ENCODE results near the gene MFSD2B. TPM values are rescaled to one million over a fixed set of nuclear protein-coding genes. Genes with fewer than 3 reads are reported as not detected.
"Not testable (repeated sequence)": the region's sequence is repeated elsewhere in the genome, so short reads cannot be mapped to it uniquely, and the experiment has no call there.

Gene MFSD2B
- total and polyA plus RNA-seq, 5 donors from 2014 or later: 0.39 TPM; not detected in 4

DNA sequence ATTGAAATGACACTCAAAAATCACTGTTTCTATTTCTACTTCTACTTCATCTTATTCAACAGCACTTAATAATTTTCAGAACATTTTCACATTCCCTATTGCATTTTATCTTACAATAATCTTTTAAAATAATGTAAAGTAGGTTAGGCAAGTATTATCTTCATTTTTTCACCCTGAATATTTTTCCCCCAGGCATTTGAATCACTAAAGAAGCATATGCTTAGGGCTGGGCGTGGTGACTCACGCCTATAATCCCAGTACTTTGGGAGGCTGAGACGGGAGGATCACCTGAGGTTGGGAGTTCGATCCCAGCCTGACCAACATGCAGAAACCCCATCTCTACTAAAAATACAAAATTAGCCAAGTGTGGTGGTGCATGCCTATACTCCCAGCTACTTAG lies 30.6 kb downstream of the MFSD2B start:
- H3K4me3 Mint-ChIP-seq: no peak overlapping the region
- H3K27me3 Mint-ChIP-seq: no peaks in the 10 kb centered on the region
- H3K4me1 Mint-ChIP-seq: peaks cover 17 to 28% (median 21%) of the 10 kb centered on the region in 4 donors

DNA sequence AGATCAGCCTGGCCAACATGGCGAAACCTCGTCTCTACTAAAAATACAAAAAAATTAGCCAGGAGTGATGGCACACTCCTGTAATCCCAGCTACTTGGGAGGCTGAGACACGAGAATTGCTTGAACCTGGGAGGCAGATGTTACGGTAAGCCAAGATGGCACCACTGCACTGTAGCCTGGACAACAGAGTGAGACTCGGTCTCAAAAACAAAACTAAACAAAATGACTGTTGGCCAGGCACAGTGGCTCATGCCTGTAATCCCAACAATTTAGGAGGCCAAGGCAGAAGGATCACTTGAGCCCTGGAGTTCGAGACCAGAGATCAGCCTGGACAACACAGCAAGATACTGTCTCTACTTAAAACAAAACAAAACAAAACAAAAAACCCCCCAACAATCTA lies 33.2 kb downstream of the MFSD2B start:
- not testable (repeated sequence) for H3K27me3 Mint-ChIP-seq; H3K27me3 ChIP-seq (ENCODE audit: control insufficient read depth, insufficient read depth, low read length); H3K9me3 ChIP-seq (ENCODE audit: control insufficient read depth in 2 of 2, low read length in 2 of 2); DNase-seq; H3K4me3 ChIP-seq (ENCODE audit: low read depth, low read length); ATAC-seq (ENCODE audit: low read depth in 2 of 2); H3K27ac Mint-ChIP-seq; H3K27ac ChIP-seq (ENCODE audit: insufficient read depth, low read length, poor library complexity, severe bottlenecking); H3K9me3 Mint-ChIP-seq; H3K4me1 ChIP-seq (ENCODE audit: control insufficient read depth, insufficient read depth, low read length, poor library complexity, severe bottlenecking); H3K4me3 Mint-ChIP-seq
- Mint-ChIP-seq H3K4me1 (peaks cover 17 to 31% (median 20%) of the 10 kb centered on the region in 4 donors), H3K36me3 (peaks cover 22% of the 10 kb centered on the region)
- peaks cover 13% of the 10 kb centered on the region for H3K36me3 ChIP-seq (ENCODE audit: control insufficient read depth, insufficient read depth, low read length)

More for the DNA sequence above, 30.6 kb downstream of the MFSD2B start:
- H3K4me1 ChIP-seq (ENCODE audit: control insufficient read depth, insufficient read depth, low read length, poor library complexity, severe bottlenecking): peaks cover 5% of the 10 kb centered on the region
- peaks cover 26% of the 10 kb centered on the region for H3K36me3 ChIP-seq (ENCODE audit: control insufficient read depth, insufficient read depth, low read length)
- H3K27me3 ChIP-seq (ENCODE audit: control insufficient read depth, insufficient read depth, low read length): no peaks in the 10 kb centered on the region
- DNase-seq: no peak
- no peak overlapping the region for H3K27ac ChIP-seq (ENCODE audit: insufficient read depth, low read length, poor library complexity, severe bottlenecking)
- H3K4me3 ChIP-seq (ENCODE audit: low read depth, low read length): no peak overlapping the region
- Mint-ChIP-seq H3K36me3 (peaks cover 36% of the 10 kb centered on the region), H3K9me3 (no peaks in the 10 kb centered on the region), H3K27ac (no peak overlapping the region)
- H3K9me3 ChIP-seq (ENCODE audit: control insufficient read depth in 2 of 2, low read length in 2 of 2): no peaks in the 10 kb centered on the region
- no peak for ATAC-seq (ENCODE audit: low read depth in 2 of 2)

DNA sequence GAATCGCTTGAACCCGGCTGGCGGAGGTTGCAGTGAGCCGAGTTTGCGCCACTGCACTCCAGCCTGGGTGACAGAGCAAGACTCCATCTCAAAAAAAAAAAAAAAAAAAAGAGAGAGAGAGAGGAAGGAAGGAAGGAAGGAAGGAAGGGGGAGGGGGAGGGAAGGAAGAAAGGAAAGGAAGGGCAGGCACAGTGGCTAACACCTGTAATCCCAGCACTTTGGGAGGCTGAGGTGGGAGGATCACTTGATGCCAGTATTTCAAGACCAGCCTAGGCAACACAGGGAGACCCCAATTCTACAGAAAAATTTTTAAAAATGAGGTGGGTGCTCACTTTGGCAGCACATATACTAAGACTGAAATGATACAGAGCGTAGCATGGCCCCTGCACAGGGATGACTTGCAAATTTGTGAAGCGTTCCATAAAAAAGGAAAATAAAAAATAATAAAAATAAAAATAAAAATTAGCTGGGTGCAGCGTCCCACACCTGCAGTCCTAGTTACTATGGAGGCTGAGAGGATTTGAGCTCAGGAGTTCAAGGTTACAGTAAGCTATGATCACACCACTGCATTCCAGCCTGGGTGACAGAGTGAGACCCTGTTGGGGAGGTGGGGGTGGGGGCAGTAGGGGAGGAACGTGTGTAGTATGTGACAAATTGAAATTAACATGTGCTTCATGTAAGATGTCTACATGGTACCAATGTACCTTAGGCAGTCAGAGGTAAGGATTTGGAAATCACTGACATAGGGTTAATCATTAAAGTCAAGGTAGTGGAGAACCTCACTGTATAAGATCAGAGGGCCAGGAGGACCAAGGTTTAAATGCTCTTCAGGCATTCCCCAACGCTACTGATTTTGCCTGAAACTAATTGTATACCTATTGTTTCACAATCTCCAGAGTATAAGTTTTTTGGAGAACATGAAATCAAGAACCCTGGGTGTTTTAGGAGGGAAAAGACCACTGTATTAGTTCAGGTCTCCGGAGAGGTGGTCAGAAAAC lies 35.9 kb downstream of the MFSD2B start:
- H3K4me3 ChIP-seq (ENCODE audit: low read depth, low read length): peak overlapping the region; percentile 94
- Mint-ChIP-seq H3K4me3 (peak overlapping the region; percentile 90 to 100 (median 95)), H3K27me3 (peaks cover 10% of the 10 kb centered on the region), H3K4me1 (peaks cover 16 to 36% (median 18%) of the 10 kb centered on the region in 4 donors), H3K36me3 (peaks cover 4% of the 10 kb centered on the region), H3K27ac (peak overlapping the region in 1 of 3 donors; percentile 48), H3K9me3 (no peaks in the 10 kb centered on the region)
- peaks cover 28% of the 10 kb centered on the region for H3K4me1 ChIP-seq (ENCODE audit: control insufficient read depth, insufficient read depth, low read length, poor library complexity, severe bottlenecking)
- H3K27me3 ChIP-seq (ENCODE audit: control insufficient read depth, insufficient read depth, low read length): peaks cover 11% of the 10 kb centered on the region
- H3K27ac ChIP-seq (ENCODE audit: insufficient read depth, low read length, poor library complexity, severe bottlenecking): no peak overlapping the region
- H3K9me3 ChIP-seq (ENCODE audit: control insufficient read depth in 2 of 2, low read length in 2 of 2): no peaks in the 10 kb centered on the region
- H3K36me3 ChIP-seq (ENCODE audit: control insufficient read depth, insufficient read depth, low read length): no peaks in the 10 kb centered on the region
- ATAC-seq (ENCODE audit: low read depth in 2 of 2): no peak
- no peak for DNase-seq

DNA sequence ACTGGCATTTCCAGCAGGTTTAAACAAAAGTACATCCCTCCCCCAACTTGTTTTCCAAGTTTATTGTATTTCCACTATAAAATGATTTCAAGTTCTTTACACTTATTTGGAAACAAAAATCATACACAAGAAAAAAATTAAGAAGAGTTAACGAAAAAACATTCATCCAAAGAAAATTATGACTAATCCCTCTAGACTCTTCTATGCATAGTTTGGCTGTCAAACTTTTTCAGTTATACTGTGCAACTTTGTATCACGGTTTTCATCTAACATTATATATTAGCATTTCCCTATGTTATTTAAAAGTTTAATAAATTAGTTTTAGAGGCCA lies 36.7 kb downstream of the MFSD2B start:
- H3K9me3 ChIP-seq (ENCODE audit: control insufficient read depth in 2 of 2, low read length in 2 of 2): no peaks in the 10 kb centered on the region
- Mint-ChIP-seq H3K9me3 (no peaks in the 10 kb centered on the region), H3K27me3 (peaks cover 10% of the 10 kb centered on the region), H3K4me1 (peaks cover 16 to 34% (median 18%) of the 10 kb centered on the region in 4 donors), H3K27ac (peak overlapping the region in 1 of 3 donors; percentile 95), H3K36me3 (peaks cover 4% of the 10 kb centered on the region), H3K4me3 (peak overlapping the region; percentile 90 to 100 (median 95))
- H3K36me3 ChIP-seq (ENCODE audit: control insufficient read depth, insufficient read depth, low read length): no peaks in the 10 kb centered on the region
- no peak overlapping the region for H3K27ac ChIP-seq (ENCODE audit: insufficient read depth, low read length, poor library complexity, severe bottlenecking)
- ATAC-seq (ENCODE audit: low read depth in 2 of 2) (no peak), DNase-seq (no peak)
- H3K27me3 ChIP-seq (ENCODE audit: control insufficient read depth, insufficient read depth, low read length): peaks cover 15% of the 10 kb centered on the region
- peaks cover 28% of the 10 kb centered on the region for H3K4me1 ChIP-seq (ENCODE audit: control insufficient read depth, insufficient read depth, low read length, poor library complexity, severe bottlenecking)
- H3K4me3 ChIP-seq (ENCODE audit: low read depth, low read length): peak overlapping the region; percentile 94

- ATAC-seq (ENCODE audit: low read depth in 2 of 2): peak; percentile 100
Measured at GRCh38 chr2:24046930-24047702, 37.2 kb downstream of the MFSD2B start, which contains the start of gene WDCP. Gene WDCP, minus strand, starts transcription at chr2:24047391. Its CDS starts 7,897 bp downstream, at chr2:24039494.

DNA sequence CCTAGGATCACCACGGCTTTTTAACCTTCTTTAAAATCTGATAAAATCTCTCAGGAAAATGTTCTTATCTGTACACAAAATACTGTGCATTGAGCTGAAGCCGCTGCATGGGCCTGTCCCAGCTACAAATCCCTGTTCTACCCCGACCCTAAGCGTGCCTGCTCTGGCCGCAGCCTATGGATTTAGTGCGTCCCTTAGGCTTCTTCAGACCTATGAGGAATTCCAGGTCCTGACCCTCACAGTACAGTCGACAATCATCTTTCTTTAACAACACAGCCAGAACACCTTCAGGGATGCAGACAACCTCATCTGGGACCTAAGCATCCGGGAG lies 37.8 kb downstream of the MFSD2B start:
- no peaks in the 10 kb centered on the region for H3K36me3 ChIP-seq (ENCODE audit: control insufficient read depth, insufficient read depth, low read length)
- peak overlapping the region; percentile 51 for H3K4me3 ChIP-seq (ENCODE audit: low read depth, low read length)
- peaks cover 16 to 34% (median 18%) of the 10 kb centered on the region in 4 donors for H3K4me1 Mint-ChIP-seq
- ATAC-seq (ENCODE audit: low read depth in 2 of 2) (no peak), DNase-seq (no peak)
- peaks cover 21% of the 10 kb centered on the region for H3K27me3 ChIP-seq (ENCODE audit: control insufficient read depth, insufficient read depth, low read length)
- no peaks in the 10 kb centered on the region for H3K9me3 Mint-ChIP-seq
- H3K9me3 ChIP-seq (ENCODE audit: control insufficient read depth in 2 of 2, low read length in 2 of 2): no peaks in the 10 kb centered on the region
- peaks cover 4% of the 10 kb centered on the region for H3K36me3 Mint-ChIP-seq
- H3K27ac ChIP-seq (ENCODE audit: insufficient read depth, low read length, poor library complexity, severe bottlenecking): no peak overlapping the region
- peak overlapping the region in 1 of 3 donors; percentile 95 for H3K27ac Mint-ChIP-seq
- peaks cover 10% of the 10 kb centered on the region for H3K27me3 Mint-ChIP-seq
- peak overlapping the region; percentile 90 to 100 (median 95) for H3K4me3 Mint-ChIP-seq
- H3K4me1 ChIP-seq (ENCODE audit: control insufficient read depth, insufficient read depth, low read length, poor library complexity, severe bottlenecking): peaks cover 28% of the 10 kb centered on the region

More at GRCh38 chr2:24046930-24047702, 37.2 kb downstream of the MFSD2B start, which contains the start of gene WDCP:
- peaks cover 16 to 34% (median 18%) of the 10 kb centered on the region in 4 donors for H3K4me1 Mint-ChIP-seq
- H3K36me3 Mint-ChIP-seq: peaks cover 4% of the 10 kb centered on the region
- H3K9me3 Mint-ChIP-seq: no peaks in the 10 kb centered on the region
- Histone ChIP-seq H3K9me3 (ENCODE audit: control insufficient read depth in 2 of 2, low read length in 2 of 2) (no peaks in the 10 kb centered on the region), H3K4me1 (ENCODE audit: control insufficient read depth, insufficient read depth, low read length, poor library complexity, severe bottlenecking) (peaks cover 28% of the 10 kb centered on the region), H3K4me3 (ENCODE audit: low read depth, low read length) (peak within 1 kb of the TSS; percentile 94), H3K27ac (ENCODE audit: insufficient read depth, low read length, poor library complexity, severe bottlenecking) (no peak within 1 kb of the TSS), H3K36me3 (ENCODE audit: control insufficient read depth, insufficient read depth, low read length) (no peaks in the 10 kb centered on the region), H3K27me3 (ENCODE audit: control insufficient read depth, insufficient read depth, low read length) (peaks cover 19% of the 10 kb centered on the region)
- peaks cover 10% of the 10 kb centered on the region for H3K27me3 Mint-ChIP-seq
- peak within 1 kb of the TSS; percentile 90 to 100 (median 95) for H3K4me3 Mint-ChIP-seq
- peak; percentile 91 to 99 (median 93) for DNase-seq
- H3K27ac Mint-ChIP-seq: peak within 1 kb of the TSS; percentile 79 to 98 (median 95)

- H3K27me3 Mint-ChIP-seq: peaks cover 15% of the 10 kb centered on the region
- H3K4me1 ChIP-seq (ENCODE audit: control insufficient read depth, insufficient read depth, low read length, poor library complexity, severe bottlenecking): peaks cover 28% of the 10 kb centered on the region
- no peak overlapping the region for H3K27ac ChIP-seq (ENCODE audit: insufficient read depth, low read length, poor library complexity, severe bottlenecking)
- H3K4me3 ChIP-seq (ENCODE audit: low read depth, low read length): peak overlapping the region; percentile 7
- peaks cover 23% of the 10 kb centered on the region for H3K27me3 ChIP-seq (ENCODE audit: control insufficient read depth, insufficient read depth, low read length)
- peaks cover 11 to 32% (median 15%) of the 10 kb centered on the region in 4 donors for H3K4me1 Mint-ChIP-seq
- H3K27ac Mint-ChIP-seq: no peak overlapping the region
- H3K4me3 Mint-ChIP-seq: peak overlapping the region; percentile 80 to 87 (median 86)
- no peaks in the 10 kb centered on the region for H3K36me3 Mint-ChIP-seq
- no peaks in the 10 kb centered on the region for H3K9me3 Mint-ChIP-seq
- H3K36me3 ChIP-seq (ENCODE audit: control insufficient read depth, insufficient read depth, low read length): no peaks in the 10 kb centered on the region
- no peaks in the 10 kb centered on the region for H3K9me3 ChIP-seq (ENCODE audit: control insufficient read depth in 2 of 2, low read length in 2 of 2)
- DNase-seq (no peak), ATAC-seq (ENCODE audit: low read depth in 2 of 2) (no peak)
Measured at GRCh38 chr2:24048769-24049484, 39.0 kb downstream of the MFSD2B start.
